ENCODE data around the gene PTPN23.

GRCh38 chr3:47399016-47399415 lies 18.2 kb downstream of the PTPN23 start:
- TF ChIP-seq, protein P1, sequence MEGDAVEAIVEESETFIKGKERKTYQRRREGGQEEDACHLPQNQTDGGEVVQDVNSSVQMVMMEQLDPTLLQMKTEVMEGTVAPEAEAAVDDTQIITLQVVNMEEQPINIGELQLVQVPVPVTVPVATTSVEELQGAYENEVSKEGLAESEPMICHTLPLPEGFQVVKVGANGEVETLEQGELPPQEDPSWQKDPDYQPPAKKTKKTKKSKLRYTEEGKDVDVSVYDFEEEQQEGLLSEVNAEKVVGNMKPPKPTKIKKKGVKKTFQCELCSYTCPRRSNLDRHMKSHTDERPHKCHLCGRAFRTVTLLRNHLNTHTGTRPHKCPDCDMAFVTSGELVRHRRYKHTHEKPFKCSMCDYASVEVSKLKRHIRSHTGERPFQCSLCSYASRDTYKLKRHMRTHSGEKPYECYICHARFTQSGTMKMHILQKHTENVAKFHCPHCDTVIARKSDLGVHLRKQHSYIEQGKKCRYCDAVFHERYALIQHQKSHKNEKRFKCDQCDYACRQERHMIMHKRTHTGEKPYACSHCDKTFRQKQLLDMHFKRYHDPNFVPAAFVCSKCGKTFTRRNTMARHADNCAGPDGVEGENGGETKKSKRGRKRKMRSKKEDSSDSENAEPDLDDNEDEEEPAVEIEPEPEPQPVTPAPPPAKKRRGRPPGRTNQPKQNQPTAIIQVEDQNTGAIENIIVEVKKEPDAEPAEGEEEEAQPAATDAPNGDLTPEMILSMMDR (conservative IDR thresholded peaks at IDR 0.05; ENCODE audit: low read length): no peak
- TF ChIP-seq EZH2phosphoT487 (IDR thresholded peaks at IDR 0.05; ENCODE audit: borderline replicate concordance): no peak
